Cardiac septum (tissue), 1 donor: Measurements from ENCODE around the gene PAXX. TPM values are rescaled to one million over a fixed set of nuclear protein-coding genes. Genes with fewer than 3 reads are reported as not detected.

ENCODE experiments used
- DNase-seq: peaks from one replicate; pipeline ENCODE4 v3.0.0-alpha.2; 2020; ENCODE audit warnings: low spot score
- intact Hi-C: fragments of 100-400 bp; cut with DNase I; formaldehyde crosslinking; loops from one replicate; pipeline ENCODE4 v1.14.0; 2022
- total RNA-seq: library from RNA; stranded (reverse); fragmentation: NEBNext Ultra II Directional; extraction: Animal tissue kit (Norgen Biotek cat#: 25700); gene quantifications from one replicate; pipeline ENCODE4 v1.2.1, GENCODE V29; 2021
- donor health status: DM: no; HTN: no; CAD: no.

The PAXX gene
- total RNA-seq, 1 donor from 2014 or later: 26.0 TPM

DNA sequence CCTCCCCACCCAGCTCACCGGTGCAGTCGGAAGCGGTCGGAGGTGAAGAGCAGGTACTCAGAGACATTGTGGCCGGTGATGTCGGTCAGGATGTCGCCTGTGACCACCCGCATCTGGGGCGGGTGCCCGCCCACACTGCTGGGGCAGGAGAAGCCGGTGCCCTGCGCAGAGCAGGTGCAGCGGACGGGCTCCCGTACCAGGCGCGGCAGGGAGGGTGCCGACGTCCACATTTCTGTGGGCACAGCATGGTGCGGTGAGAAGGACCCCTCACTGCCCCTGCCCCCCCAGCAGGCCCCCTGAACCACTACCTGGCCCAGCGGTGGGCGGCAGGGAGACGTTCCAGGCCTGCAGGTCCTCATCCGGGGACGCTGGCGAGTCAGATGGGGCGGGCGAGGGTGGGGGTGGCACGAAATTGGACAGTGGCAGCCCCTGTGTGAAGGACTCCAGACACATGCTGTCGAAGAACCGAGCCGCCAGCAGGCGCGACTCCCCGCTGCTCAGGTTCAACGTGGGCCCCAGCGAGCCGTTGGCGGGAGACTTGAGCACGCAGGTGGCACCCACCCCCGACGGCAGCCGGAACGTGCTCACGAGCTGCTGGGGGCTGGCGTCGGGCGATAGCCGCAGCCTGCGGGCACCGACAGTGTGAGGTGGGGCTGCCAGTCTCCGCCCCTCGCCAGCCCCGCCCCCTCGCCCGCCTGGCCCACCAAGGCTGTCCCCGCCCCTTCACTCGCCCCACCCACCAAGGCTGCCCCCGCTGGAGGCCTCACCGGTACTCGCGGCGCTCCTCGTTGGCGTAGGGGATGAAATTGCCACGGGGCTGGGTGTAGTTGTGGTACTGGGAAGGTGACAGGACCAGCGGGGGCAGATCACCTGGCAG is 20.7 kb downstream of the PAXX start:
- no peak for DNase-seq
- intact Hi-C loops: no loop called here

DNA sequence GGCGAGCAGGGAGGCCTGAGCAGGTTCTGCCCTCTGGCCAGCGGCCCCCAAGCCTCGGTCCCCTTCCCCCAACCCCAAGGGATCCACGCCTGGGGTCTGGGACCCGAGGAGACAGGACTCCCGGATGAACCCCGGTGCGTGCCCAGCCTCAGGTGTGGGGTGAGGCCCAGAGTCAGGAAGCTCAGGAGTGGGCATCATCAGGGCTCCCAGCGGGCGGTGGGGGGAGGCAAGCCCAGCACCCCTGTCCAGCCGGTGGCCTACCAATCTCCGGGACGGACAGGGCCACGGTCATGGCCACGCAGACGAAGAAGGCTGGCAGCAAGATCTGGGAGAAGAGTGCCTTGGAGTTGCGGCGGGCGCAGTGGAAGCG is 21.3 kb downstream of the PAXX start:
- intact Hi-C loops: no loop called here
- DNase-seq: no peak

DNA sequence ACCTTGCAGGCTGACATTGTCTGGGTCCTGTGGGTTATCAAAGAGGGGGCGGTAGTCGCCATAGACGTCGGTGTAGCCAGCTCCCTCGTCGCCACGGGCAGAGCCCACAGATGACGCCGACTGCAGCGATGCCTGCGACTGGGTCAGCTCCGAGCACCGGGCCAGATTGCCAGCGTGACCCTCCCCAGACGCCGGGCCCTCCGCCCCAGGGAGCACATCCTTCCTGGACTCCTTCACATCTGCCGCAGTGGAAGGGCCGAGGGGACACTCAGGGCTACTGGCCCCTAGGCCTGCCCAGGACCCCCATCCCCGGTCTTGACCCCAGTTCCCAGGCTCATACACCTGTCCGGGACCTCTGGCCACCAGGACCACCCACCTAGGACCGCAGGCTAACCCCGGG is 21.9 kb downstream of the PAXX start:
- intact Hi-C loops: no loop called here
- DNase-seq: no peak

DNA sequence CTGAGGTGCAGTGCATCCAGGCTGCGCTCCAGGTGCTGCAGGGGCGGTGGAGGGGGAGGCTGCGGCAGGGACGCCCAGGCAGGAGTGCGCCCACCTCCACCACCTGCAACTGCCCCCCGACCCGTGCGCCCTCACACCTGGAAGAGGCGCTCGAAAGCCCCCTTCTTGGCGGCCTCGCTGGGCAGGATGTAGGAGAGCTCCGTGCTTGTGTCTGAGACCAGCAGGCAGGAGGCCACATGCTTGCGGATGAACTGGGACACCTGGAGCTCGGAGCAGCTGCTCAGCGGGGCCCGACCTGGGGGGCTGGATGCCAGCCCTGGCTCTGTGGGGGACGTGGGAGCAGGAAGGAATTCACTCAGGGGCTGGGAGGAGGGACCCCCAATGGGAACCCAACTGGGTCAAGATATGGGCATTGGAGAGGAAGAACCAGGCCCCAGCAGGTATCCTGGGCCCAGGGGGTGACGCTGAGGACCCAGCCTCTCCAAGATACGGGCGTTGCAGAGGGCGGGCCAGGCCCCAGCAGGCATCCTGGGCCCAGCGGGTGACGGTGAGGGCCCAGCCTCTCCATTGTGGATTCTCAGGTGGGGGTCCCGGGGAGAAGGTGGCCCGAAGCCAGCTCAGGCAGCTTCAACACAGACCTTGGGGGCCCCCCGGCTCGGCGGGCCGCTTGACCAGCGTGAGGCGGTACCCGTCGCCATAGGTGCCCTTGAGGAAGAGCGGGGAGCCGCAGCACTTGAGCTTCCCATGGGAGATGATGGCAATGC is 22.7 kb downstream of the PAXX start:
- intact Hi-C loops: no loop called here
- no peak for DNase-seq

DNA sequence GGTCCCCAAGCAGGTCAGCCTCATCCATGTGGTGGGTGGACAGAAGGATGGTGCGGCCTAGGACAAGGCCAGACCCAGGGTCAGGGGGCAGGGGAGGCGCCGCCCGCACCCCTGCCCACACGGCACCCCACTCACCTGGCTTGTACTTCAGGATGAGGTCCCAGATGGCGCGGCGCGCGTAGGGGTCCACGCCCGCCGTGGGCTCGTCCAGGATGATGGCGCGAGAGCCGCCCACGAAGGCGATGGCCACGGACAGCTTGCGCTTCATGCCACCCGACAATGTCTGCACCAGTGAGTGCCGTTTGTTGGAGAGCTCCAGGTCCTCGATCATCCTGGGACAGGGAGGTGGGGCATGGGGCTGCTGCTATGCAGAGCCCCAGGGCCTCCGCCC is 23.3 kb downstream of the PAXX start:
- intact Hi-C loops: no loop called here
- DNase-seq: no peak

DNA sequence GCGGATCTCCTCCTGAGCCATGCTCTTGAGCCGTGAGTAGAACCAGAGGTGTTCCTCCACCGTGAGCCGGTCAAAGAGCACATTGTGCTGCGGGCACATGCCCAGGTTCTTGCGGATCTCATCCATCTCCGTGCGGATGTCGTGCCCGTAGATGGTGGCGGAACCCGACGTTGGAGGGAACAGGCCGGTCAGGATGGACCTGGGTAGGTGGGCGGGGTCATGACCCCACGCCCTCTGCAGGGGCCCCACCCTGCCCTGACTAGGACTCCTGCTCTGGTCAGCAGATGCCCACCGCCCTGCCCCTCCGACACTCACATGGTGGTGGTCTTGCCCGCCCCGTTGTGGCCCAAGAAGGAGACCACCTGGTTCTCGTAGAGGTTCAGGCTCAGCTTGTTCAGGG is 23.8 kb downstream of the PAXX start:
- intact Hi-C loops: no loop called here

DNA sequence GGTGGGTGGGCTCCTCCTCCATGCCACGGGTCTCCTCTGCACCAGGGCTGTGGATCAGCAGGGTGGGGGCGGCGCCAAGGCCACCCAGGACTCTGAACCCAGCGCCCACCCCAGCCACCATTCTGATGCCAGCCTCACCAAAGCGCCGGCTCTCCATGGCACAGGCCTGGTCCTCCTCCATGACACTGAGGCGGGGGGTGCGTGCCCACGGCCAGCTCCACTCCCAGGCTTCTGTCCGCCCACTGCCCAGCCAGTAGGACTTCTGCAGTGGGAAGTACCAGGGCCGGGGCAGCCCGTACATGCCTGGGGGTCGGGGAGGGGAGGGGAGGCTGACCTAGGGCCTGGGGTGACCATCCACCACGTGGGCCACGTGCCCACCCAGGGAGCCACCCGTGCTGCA is 24.2 kb downstream of the PAXX start:
- intact Hi-C loops: no loop called here

More for the DNA sequence above, 23.8 kb downstream of the PAXX start:
- no peak for DNase-seq

DNA sequence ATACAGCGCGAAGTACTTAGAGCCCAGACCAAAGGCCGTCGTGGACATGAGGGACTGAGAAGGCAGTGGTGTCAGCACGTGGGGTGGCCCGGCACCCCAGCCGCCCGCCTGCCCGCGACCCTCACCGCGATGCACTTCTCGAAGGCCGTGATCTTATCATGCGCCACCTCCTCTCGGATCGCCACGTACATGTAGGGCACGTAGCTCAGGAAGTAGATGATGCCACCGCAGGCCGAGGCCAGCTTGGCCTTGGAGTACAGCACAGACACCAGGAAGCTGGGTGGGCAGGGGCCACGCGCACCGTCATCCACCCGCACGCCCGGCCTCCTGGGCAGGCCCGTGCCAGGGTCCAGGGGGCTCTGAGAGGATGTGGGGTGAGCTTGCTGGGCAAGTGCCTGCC is 24.8 kb downstream of the PAXX start:
- no peak for DNase-seq
- intact Hi-C loops: no loop called here

More for the DNA sequence above, 24.2 kb downstream of the PAXX start:
- no peak for DNase-seq

DNA sequence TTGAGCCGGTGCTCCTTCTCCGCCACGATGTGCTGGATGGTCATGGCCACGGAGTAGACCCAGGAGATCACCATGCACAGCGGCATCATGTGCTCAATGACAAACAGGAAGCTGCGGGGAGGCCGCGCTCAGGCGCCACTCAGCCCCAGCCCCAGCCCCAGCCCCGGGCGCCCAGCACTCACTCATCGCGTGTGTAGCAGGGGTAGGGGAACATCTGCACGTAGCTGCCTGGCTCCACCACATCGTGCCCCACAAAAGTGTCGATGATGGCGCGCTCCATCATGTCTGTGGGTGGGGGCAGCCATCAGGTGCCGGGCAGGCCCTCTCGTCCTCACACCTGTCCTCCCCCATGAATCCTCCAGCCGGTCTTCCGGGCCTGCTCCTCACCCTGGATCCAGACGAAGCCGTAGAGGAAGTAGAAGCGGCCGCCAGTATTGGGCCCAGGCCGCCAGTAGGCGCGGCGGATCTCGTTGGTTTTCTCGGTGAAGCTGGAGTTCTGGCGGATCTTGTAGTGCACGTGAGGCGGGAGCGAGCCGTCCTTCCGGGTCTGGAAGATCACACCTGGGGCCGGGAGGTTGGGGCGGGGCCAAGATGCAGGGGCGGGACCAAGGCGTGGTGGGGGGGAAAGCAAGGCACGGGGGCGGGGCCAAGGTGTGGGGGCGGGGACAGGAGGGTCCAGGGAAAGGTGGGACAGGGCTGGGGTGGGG is 25.7 kb downstream of the PAXX start:
- intact Hi-C loops: no loop called here
- DNase-seq: no peak

DNA sequence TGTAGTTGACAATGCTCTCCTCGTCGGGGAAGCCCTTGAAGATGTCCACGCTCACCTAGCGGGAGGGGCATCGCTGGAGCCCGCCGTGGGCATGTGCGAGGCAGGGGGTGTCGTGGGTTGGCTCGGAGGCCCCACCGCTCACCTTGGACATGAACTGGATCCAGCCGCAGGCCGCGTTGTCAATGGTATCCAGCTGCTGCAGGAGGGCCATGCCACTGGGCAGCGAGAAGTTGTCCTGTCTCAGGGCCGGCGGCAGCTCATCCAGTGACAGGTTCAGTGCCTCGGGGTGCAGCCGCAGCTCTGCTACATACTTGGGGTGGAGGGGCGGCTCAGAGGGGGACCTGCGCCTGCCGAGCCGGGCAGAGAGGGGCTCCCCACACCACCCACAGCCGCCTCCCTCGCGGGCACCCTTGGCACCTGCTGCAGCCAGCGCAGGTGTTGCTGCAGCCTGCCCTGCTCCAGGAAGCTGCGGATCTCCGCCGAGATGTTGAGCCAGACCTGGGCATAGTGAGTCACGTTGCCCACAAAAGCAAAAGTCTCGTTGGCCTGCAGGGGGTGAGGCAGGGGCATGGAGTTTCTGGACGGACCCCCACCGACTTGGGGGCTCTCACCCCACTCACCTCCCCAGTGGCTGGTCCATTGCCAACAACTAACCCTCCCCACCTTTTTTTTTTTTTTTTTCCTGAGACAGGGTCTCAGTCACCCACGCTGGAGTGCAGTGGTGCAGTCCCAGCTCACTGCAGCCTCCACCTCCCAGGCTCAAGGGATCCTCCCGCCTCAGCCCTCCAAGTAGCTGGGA is 26.7 kb downstream of the PAXX start:
- intact Hi-C loops: no loop called here
- DNase-seq: no peak

DNA sequence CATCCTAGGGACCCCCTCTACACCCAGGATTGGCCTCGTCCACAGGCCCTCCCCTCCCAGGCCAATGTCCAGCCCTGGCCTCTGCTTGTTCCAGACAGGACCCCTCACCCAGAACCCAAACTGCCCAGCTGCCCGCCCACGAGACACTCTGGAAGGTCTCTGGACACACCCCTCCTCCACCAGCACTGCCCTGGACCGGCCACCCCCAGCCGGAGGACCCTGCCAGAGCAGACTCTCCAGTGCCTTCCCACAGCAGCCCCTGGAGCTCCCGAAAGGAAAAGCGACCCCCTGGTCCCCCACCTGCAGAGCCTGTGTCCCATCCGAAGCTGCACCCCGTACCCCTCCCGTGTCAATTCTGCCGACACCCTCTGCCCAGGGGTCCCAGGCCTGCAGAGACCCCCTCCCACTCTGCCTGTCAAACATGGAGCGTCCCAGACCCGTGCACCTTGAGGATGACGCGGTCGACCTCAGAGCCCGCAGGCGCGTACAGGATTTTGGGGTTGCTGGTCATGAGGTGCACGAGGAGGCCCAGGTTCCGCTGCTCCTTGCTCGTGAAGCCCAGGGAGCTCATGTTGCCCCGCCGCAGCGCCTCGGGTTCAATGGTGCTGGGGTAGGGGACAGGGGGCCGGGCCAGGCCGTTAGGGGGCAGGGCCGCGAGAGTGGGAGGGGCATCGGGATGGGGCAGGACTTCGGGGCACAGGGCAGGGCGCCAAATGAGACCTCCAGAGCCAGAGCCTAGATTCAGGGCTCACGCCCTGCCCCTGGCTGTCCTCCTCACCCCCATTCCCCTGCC is 27.9 kb downstream of the PAXX start:
- no peak for DNase-seq
- intact Hi-C loops: no loop called here

DNA sequence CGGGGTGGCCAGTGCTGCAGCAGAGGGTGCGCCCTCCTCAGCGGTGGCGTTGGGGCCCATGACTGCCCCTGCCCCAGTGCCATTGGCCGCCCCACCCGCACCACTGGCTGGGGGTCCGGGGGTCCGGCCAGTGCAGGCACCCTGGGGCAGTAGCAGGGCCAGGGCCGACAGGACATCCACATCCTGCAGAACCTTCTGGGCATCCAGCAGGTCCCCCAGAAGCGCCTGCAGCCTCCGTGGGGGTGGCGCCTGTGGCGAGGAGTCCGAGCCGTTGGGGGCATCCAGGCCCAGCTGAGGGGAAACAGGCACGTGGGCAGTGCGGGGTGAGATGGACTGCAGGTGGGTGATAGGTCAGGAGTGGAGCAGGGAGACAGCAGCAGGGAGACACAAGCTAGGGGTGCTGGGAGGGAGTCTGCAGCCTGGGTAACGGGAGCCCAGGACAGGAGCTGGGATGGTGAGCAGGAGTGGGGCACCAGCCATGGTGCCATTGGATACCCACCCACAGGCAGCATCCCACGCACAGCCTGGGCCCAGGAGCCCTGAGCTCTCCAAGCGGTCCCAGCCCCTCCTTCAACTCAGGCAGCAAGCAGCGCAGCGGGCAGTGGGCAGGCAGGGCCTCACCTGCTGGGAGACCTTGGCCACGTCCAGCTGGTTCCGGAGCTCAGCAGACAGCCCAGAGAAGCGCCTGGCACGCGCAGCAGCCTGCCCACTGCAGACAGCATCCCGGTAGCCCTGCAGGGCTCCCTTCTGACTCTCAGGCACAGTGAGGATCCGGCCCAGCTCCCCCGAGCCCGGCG is 28.7 kb downstream of the PAXX start:
- DNase-seq: no peak
- intact Hi-C loops: no loop called here

DNA sequence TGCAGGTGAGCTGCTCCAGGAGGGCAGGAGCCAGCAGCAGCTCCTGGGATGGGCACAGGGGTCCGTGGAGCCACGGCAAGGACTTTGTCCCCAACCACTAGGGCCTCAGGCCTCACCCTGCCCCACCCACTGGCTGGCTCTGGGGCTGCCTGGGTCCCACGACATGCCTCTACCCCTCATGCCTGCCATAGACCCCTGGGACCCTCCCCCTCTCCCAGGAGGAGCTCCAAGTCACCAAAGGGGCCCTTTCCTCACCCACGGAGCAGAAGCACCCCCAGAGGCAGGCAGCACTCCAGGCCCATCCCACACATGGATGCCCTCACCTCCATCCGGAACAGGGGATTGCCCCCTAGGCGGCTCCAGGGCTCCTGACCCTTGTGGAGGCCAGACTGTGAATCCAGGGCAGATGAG is 29.4 kb downstream of the PAXX start:
- intact Hi-C loops: no loop called here
- DNase-seq: no peak

DNA sequence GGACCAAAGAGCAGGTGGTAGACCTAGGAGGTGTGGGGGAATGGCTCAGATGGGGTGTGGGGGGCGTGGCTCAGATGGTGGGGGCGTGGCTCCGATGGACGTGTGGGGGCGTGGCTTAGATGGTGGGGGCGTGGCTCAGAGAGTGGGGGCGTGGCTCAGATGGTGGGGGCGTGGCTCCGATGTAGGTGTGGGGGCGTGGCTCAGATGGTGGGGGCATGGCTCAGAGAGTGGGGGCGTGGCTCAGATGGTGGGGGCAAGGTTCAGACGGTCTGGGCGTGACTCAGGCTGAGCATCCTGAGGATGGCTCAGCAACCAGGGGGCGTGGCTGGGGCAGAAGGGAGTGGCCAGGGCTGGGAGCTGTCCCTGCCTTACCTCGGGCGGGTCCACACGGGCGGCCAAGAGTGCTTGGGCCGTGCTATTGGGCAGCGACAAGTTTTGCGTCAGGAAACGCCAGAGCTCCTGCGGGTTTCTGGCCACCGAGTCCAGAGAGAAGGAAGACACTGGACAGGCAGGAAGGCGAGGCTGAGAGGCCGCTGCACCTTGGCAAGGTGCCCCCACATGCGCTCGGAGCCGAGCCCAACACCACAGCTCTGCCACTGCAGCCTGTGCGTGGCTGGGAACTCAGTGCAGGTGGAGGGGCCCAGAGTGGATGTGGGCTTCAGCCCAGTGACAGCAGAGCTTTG is 29.9 kb downstream of the PAXX start:
- intact Hi-C loops: no loop called here
- no peak for DNase-seq

DNA sequence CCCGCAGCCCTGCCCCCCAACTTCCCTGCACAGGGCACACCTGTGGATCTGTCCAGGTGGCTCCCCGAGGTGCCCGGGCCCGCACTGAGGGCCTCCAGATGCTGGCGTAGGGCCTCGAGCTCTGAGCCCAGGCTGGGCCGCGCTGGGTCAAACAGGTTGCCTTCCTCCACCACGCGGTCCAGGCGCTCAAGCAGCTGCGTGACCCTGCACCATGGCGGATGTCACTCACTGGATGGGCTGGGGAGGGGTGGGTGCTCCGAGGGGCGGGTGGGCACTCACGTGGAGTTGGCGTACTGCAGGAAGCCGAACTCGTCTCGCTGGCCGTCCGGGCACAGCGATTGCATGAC is 30.4 kb downstream of the PAXX start:
- DNase-seq: no peak
- intact Hi-C loops: no loop called here

DNA sequence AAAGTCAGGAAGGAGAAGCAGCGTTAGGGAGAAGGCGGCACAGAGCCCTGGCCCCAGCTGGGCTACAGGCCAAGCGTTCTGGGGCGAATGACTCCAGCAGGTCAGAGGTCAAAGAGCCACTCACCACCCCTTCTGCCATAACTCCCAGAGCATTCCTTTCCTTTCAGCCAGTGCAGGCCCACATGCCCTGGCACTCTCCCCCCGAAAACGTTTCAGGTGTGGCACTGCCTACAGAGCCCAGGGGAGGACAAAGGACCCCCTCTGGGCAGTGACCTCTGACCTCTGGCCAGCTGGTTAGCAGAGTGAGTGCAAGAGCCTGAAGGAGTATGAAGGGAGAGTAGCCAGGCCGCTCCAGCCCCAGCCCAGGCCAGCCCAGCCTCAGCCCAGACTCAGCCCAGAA is 30.9 kb downstream of the PAXX start:
- intact Hi-C loops: no loop called here
- DNase-seq: no peak

DNA sequence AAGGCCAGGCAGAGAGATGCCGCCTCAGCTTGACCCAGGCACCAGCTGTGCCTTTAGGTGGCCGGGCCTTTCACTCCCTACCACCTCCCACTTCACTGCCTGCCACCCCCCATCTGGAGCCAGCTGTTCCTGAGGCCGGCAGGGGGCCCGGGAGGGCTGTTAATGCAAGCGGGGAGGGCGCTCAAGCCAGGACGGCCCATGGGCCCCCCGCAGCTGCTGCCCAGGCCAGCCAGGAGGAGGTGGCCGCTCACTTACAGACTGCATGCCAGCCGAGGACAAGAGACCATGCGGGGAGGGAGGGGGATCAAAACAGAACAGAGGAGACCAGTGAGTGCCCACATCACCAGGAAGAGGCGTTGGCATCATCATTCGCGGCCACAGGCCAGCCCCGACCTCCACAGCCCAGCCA is 31.4 kb downstream of the PAXX start:
- intact Hi-C loops: no loop called here
- no peak for DNase-seq

DNA sequence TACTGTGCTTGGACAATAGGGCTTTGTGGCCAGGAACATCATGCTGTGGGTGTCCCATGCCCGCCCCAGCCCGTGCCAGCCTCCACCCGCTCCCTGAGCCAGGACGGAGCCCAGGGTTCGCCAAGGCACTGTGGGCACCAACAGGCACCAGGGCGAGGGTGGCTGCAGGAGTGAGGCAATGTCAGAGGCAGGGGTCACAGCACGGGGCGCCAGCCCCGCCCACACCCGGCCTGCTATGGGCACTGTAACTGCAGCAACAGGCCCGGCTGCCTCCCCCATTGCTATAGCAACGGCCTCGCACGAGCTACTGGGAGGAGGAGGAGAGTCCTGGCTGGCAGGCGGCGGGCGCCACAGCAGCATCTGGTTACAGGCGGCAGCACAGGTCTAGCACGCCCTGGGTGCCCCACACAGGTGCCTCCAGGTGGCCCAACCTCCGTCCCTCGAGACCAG is 33.3 kb downstream of the PAXX start:
- no peak for DNase-seq
- intact Hi-C loops: loop anchor here (5.0 kb wide), 1 partner anchor 183 kb away; the partner anchor contains the start of gene AJM1
